Prostate gland (tissue), 2 donors: ENCODE data around the gene TTLL5.

ENCODE experiments used
- CTCF ChIP-seq, 4 experiments: fragments of 200-600 bp in 2 of 4; fragments of 450-650 bp in 2 of 4; sonication (generic) in 2 of 4; IDR thresholded peaks; 1 replicate in 3 of 4; 2 replicates in 1 of 4; pipeline ENCODE4 v1.5.1; 2016 to 2019; ENCODE audit warnings: antibody characterized with exemption in 4 of 4, mild to moderate bottlenecking in 2 of 4, moderate library complexity in 2 of 4
- POLR2A ChIP-seq: fragments of 450-650 bp; IDR thresholded peaks from one replicate; pipeline ENCODE4 v1.6.1; 2016; ENCODE audit warnings: antibody characterized with exemption, mild to moderate bottlenecking
- POLR2AphosphoS5 ChIP-seq: sonication (generic); formaldehyde crosslinking; IDR thresholded peaks from one replicate; pipeline ENCODE4 v1.6.1; 2017; ENCODE audit warnings: antibody characterized with exemption

- TF ChIP-seq CTCF (IDR thresholded peaks at IDR 0.05) (no peak), POLR2AphosphoS5 (no peak), POLR2A (no peak)
These were observed 308.8 kb downstream of the TTLL5 start for GRCh38 chr14:75969891-75970290.
